ENCODE data around the gene TERB1.
"Not testable (repeated sequence)": the region's sequence is repeated elsewhere in the genome, so short reads cannot be mapped to it uniquely, and the experiment has no call there.

Gene TERB1

DNA sequence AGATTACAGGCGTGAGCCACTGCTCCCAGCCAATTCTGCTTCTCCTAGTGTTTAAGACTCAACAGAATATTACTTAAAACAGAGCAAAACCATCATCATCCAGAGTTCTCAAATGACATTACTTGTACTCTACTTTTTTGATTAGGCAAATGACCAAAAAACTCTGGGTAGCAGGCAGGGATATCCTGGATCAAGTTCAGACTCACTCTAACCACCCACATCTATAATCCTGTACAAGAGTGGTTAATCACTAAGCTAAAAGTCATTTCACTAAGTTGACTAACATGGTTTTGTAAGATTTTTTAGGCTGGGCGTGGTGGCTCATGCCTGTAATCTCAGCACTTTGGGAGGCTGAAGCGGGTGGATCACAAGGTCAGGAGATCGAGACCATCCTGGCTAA is 22.6 kb upstream of the TERB1 start:
- no peak for DNase-seq (ENCODE audit: low read depth in 2 of 2)

DNA sequence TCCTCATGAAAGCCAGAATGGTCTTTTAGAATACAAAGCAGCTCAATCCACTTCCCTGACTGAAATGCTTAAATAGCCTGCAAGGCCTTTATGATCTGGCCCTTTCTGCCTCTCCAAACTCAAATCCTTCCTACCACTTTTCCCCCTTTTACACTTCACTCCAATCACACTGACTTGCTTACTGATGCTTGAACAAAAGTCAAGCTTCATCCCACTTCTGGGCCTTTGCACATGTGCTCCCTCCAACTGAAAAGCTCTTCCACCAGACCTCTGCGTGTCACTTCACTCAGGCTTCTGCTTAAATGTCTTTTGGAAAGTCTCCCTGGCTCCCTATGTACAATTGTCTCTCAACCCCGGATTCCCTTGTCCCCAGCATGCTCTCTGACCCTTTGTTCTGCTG is 13.3 kb upstream of the TERB1 start:
- no peak for DNase-seq (ENCODE audit: low read depth in 2 of 2)

DNA sequence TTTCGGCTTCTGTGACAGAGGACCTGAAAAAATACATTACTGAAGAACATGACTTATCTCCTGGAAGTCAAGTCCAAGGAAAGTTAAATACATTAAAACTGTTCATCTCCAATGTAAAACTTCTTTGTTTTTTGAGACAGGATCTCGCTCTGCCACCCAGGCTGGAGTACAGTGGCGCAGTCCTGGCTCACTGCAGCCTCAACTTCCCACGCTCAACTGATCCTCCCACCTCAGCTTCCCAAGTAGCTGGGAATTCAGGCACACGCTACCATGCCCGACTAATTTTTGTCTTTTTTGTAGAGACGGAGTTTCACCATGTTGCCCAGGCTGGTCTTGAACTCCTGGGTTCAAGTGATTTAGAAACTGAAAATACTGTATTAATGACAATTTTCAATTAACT is 9.7 kb upstream of the TERB1 start:
- no peak for DNase-seq (ENCODE audit: low read depth in 2 of 2)

GRCh38 chr16:66810391-66810790 is 9.0 kb upstream of the TERB1 start:
- no peak for DNase-seq (ENCODE audit: low read depth in 2 of 2)

DNA sequence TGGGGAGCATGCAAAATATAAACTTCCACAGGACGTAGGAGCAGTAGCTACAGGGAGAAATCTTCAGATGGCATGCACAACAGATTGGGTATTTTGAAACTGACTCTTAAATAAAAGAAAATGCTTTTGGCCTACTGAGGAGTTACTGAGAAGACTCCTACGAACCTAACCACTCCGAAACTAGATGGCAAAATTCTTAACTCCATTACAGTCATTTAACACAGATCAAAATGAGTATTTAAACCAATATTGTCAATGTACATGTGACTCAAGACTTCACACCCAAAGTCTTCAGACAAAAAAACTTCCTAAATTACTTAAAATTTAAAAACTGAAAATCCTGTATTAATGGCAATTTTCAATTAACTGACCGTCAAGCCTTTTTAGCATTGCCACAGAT is 8.4 kb upstream of the TERB1 start:
- DNase-seq (ENCODE audit: low read depth in 2 of 2): no peak

- no peak for DNase-seq (ENCODE audit: low read depth in 2 of 2)
Observed at GRCh38 chr16:66802159-66802558, 775 bp upstream of the TERB1 start.

DNA sequence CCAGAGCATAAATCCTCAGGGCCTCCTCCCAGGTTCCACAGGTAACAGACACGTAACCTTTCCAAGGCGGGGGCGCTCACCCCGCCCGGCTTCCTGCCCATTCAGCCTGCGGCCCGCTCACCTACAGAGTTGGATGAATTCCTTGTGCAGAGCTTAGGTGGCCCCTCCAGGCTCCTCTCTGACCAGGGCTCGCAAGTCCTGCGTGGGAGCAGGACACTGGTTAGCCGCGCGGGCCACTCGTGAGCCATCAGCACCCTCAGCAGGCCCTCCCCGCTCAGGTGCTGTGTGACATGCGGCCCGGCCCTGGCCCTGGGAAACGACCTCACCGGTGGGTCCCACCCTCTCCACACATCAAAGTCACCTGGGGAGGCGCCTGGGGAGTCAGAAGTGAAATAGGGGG is 528 bp downstream of the TERB1 start:
- DNase-seq (ENCODE audit: low read depth in 2 of 2): no peak

GRCh38 chr16:66798161-66798560 is 3.2 kb downstream of the TERB1 start:
- no peak for DNase-seq (ENCODE audit: low read depth in 2 of 2)

DNA sequence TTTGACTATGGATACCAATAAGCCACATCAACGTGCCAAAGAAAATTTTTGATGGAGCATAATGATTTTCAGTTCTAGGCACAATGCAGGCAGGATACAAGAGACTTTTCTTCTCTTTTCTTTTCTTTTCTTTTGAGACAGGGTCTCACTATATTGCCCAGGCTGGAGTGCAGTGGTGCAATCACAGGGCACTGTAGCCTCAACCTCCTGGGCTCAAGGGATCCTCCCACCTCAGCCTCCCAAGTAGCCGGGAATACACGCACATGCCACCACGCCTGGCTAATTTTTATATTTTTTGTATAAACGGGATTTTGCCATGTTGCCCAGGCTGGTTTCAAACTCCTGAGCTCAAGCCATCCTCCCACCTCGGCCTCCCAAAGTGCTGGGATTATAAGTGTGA is 7.4 kb downstream of the TERB1 start:
- DNase-seq (ENCODE audit: low read depth in 2 of 2): not testable (repeated sequence)

GRCh38 chr16:66790130-66790733 is 11.2 kb downstream of the TERB1 start:
- no peak for DNase-seq (ENCODE audit: low read depth in 2 of 2)

GRCh38 chr16:66787427-66787826 is 14.0 kb downstream of the TERB1 start:
- DNase-seq (ENCODE audit: low read depth in 2 of 2): no peak

DNA sequence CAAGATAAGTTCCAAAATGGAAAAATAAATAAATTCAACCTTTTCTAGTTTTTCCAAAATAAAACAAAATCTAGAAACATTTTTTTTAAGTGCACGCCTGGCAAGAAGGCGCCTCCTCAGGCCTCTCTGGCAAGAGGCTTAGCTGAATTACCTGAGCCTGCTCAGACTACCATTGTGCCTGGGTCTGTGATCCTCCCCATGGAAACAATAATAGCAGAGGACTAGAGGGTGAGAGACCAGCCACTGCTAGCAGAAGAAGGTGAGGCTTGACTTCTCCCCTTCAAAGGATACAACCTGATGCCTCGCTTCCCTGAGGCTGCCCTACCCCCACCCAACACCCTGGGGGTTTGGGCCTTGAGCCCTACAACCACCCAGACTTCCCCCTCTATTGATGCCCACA is 14.8 kb downstream of the TERB1 start:
- no peak for DNase-seq (ENCODE audit: low read depth in 2 of 2)

GRCh38 chr16:66776457-66776856 is 24.9 kb downstream of the TERB1 start:
- DNase-seq (ENCODE audit: low read depth in 2 of 2): no peak

- DNase-seq (ENCODE audit: low read depth in 2 of 2): no peak
Observed at GRCh38 chr16:66774981-66775380, 26.4 kb downstream of the TERB1 start.

GRCh38 chr16:66758086-66758485 is 43.3 kb downstream of the TERB1 start:
- DNase-seq (ENCODE audit: low read depth in 2 of 2): no peak

DNA sequence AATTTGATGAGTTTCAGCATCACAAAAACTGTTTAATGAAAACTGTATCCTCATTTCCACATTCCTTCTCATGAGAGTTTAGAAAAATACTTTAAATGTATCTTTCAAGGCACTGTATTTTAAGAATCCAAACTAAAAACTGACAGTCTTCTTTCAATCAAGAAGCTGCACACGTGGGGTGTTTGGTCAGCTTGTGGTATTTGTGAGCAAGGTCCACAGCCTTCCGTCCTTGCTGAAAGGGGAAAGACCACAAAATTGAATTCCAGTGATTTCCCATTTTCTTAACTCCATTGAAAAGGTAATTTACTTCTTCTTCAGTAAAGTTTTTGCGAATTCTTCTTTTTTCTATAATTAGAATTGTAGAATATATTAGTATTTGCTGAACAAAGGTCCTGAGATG is 46.6 kb downstream of the TERB1 start:
- DNase-seq (ENCODE audit: low read depth in 2 of 2): no peak

DNA sequence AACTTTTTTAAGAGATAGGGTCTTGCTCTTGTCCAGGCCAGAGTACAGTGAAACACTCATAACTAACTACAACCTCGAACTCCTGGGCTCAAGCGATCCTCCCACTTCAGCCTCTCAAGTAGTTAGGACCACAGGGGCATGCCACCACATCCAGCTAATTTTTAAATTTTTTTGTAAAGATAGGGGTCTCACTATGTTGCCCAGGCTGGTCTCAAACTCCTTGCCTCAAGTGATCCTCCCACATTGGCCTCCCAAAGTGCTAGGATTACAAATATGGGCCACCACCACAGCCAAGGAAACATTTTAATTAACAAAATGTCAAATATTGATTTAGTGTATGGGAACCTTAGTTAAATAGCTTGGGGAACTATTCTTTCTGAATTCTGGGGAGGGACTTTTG is 47.2 kb downstream of the TERB1 start:
- DNase-seq (ENCODE audit: low read depth in 2 of 2): no peak

GRCh38 chr16:66752958-66753357 is 48.4 kb downstream of the TERB1 start:
- DNase-seq (ENCODE audit: low read depth in 2 of 2): no peak

- DNase-seq (ENCODE audit: low read depth in 2 of 2): no peak
Observed at GRCh38 chr16:66752379-66752778, 49.0 kb downstream of the TERB1 start.

DNA sequence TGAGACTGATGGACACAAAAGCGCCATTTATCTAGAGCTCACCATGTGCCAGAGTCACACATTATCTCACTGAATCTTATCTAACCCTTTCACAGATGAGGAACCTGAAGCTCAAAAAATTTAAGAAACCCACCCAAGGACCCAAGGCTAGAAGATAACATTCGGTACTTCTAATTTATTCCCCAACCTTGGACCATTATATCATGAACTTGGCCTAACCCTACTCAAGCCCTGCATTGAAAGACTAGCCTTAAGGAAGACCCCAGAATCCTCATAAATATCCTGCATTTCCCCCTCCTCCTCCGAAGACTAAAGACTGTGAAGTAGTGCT is 49.4 kb downstream of the TERB1 start:
- DNase-seq (ENCODE audit: low read depth in 2 of 2): no peak

DNA sequence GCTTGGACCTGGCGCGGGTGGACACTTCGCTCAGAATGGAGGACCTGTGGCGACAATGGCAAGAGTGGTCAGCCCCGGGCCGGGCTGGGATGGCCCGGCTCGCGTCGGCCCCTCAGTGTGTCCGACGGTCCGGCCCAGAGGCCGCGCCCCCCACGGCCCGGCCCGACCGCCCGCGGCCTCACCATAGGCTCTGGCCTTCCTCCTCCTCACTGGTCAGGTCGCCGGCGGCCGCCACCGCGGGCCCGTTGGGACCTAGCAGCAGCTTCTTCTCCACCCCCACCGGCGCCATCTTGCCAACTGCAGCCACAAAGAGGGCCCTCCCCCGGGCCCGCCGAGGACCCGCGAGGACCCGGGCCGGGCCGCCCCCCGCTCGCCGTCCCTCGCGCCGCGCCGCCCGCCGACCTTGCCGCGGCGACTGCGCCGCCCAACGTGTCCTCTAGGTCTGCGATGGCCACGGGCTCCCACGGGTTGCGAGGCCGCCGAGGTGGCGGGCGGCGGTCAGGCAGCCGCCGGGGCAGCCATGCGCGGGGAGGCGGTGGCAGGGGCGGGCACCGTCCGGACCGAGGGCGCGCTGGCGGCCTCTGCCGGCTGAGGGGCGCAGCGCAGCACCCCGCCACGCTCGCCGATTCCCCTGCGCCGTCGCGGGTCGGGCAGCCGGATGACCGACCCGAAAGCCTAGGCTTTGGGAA is 49.9 kb downstream of the TERB1 start, which contains the start of gene DYNC1LI2:
Gene DYNC1LI2, minus strand, starts transcription at position 307 of the 689 bp plus-strand sequence. Its CDS starts 18 bp downstream, at position 289.
- DNase-seq (ENCODE audit: low read depth in 2 of 2): peak; percentile 67 to 74

- DNase-seq (ENCODE audit: low read depth in 2 of 2): no peak
Observed at GRCh38 chr16:66751053-66751302, 50.4 kb downstream of the TERB1 start.

GRCh38 chr16:66750279-66751052 is 50.9 kb downstream of the TERB1 start:
- no peak for DNase-seq (ENCODE audit: low read depth in 2 of 2)

Measured in stimulated activated CD4-positive, alpha-beta T cell treated with anti-CD3 and anti-CD28 coated beads, Interleukin-15, amount 100 ng/mL, for 48 hours (primary cell).